OCI-LY7 (cell line): ENCODE data around the gene NEDD8. TPM values are rescaled to one million over a fixed set of nuclear protein-coding genes. Genes with fewer than 3 reads are reported as not detected.
A peak's percentile ranks its signal among the peaks of the same experiment; 100 is the strongest.

Experiments used
- BruUV-seq: library from RNA; stranded (reverse); fragments of 400-500 nt; replicated peaks from 2 replicates; lab custom pipeline; 2021; lab: Mats Ljungman, UMichigan
- CTCF ChIA-PET: fragments of 300-600 bp; sonication (Branson Sonifier 250); formaldehyde crosslinking; loops from one replicate; lab custom pipeline; 2022; ENCODE audit warnings: antibody characterized with exemption; ENCODE audit not compliant: unreplicated experiment; lab: Charles Lee
- POLR2A ChIA-PET: fragments of 300-600 bp; sonication (Branson Sonifier 250); formaldehyde crosslinking; loops from one replicate; lab custom pipeline; 2022; ENCODE audit warnings: antibody characterized with exemption; lab: Charles Lee
- DNase-seq: peaks from one replicate; pipeline ENCODE4 v3.0.0-alpha.2; 2015; ENCODE audit warnings: low spot score
- H2AFZ ChIP-seq: fragments of 200-600 bp; sonication (generic), shearing (Covaris generic); 2 replicates; pipeline ENCODE4 v1.6.1; 2014; ENCODE audit warnings: mild to moderate bottlenecking, antibody characterized with exemption, low read length, moderate library complexity
- H3K27ac ChIP-seq: fragments of 200-600 bp; sonication (generic); 2 replicates; pipeline ENCODE4 v1.5.1; 2014; ENCODE audit warnings: mixed run types, low read depth, mild to moderate bottlenecking, moderate library complexity, low read length, inconsistent platforms; ENCODE audit not compliant: poor library complexity, severe bottlenecking
- H3K36me3 ChIP-seq: fragments of 200-600 bp; sonication (generic); 2 replicates; pipeline ENCODE4 v1.6.1; 2014; ENCODE audit warnings: mild to moderate bottlenecking, antibody characterized with exemption, low read length, moderate library complexity, mixed read lengths; ENCODE audit not compliant: insufficient read depth
- H3K4me1 ChIP-seq: fragments of 200-600 bp; sonication (generic); 2 replicates; pipeline ENCODE4 v1.5.1; 2014; ENCODE audit warnings: mild to moderate bottlenecking, low read length; ENCODE audit not compliant: insufficient read depth, poor library complexity, severe bottlenecking
- H3K4me2 ChIP-seq: fragments of 200-600 bp; sonication (generic); 2 replicates; pipeline ENCODE4 v1.6.1; 2014; ENCODE audit warnings: mild to moderate bottlenecking, low read length
- H3K4me3 ChIP-seq: fragments of 200-600 bp; sonication (generic); 2 replicates; pipeline ENCODE4 v1.5.1; 2014; ENCODE audit warnings: mild to moderate bottlenecking, low read depth, low read length; ENCODE audit not compliant: poor library complexity, severe bottlenecking
- H3K79me2 ChIP-seq: fragments of 200-600 bp; sonication (generic); 2 replicates; pipeline ENCODE4 v1.6.1; 2016; ENCODE audit warnings: low read depth, mild to moderate bottlenecking, low read length, moderate library complexity, mixed read lengths; ENCODE audit not compliant: insufficient read depth
- H3K9me2 ChIP-seq: fragments of 200-600 bp; sonication (generic); 2 replicates; pipeline ENCODE4 v1.6.1; 2016; ENCODE audit warnings: mild to moderate bottlenecking, low read length, mixed read lengths; ENCODE audit not compliant: insufficient read depth
- H3K9me3 ChIP-seq: fragments of 200-600 bp; sonication (generic); 2 replicates; pipeline ENCODE4 v1.6.1; 2014; ENCODE audit warnings: mild to moderate bottlenecking, mixed run types, low read length, mixed read lengths
- H4K20me1 ChIP-seq: fragments of 200-600 bp; sonication (generic); 2 replicates; pipeline ENCODE4 v1.6.1; 2014; ENCODE audit warnings: mild to moderate bottlenecking, antibody characterized with exemption, low read length, moderate library complexity, mixed read lengths; ENCODE audit not compliant: insufficient read depth
- CTCF ChIP-seq: fragments of 200-600 bp; sonication (generic); conservative IDR thresholded peaks from 2 replicates; pipeline ENCODE4 v1.5.1; 2014; ENCODE audit warnings: mild to moderate bottlenecking, antibody characterized with exemption, low read length, moderate library complexity, mixed read lengths
- EZH2phosphoT487 ChIP-seq: fragments of 200-600 bp; sonication (generic); IDR thresholded peaks from 2 replicates; pipeline ENCODE4 v1.6.1; 2018; ENCODE audit warnings: low read depth, borderline replicate concordance, mild to moderate bottlenecking, mixed run types, antibody characterized with exemption, low read length, moderate library complexity, mixed read lengths
- intact Hi-C: fragments of 100-400 bp; cut with micrococcal nuclease; formaldehyde crosslinking; loops from one replicate; pipeline ENCODE4 v1.10.0; 2022; ENCODE audit not compliant: unreplicated experiment
- total RNA-seq, 2 experiments: library from RNA; depleted of rRNA in 1 of 2; stranded (reverse); fragments of >200 nt in 1 of 2; shearing (Covaris generic) in 1 of 2; gene quantifications; 2 replicates each; pipeline ENCODE4 v1.2.3, GENCODE V29; 2014 to 2022

The NEDD8 gene
- total RNA-seq, 2 experiments from 2014 or later: 167 to 174 TPM

- Histone ChIP-seq H4K20me1 (no peaks in the 10 kb centered on the region), H3K36me3 (peaks cover 58% of the 10 kb centered on the region), H2AFZ (peak within 1 kb of the TSS; percentile 19; the same call in 1 of the 2 replicates), H3K79me2 (peaks cover 11% of the 10 kb centered on the region; the same call in 1 of the 2 replicates), H3K9me2 (no peaks in the 10 kb centered on the region), H3K4me1 (peaks cover 16% of the 10 kb centered on the region), H3K27ac (peak within 1 kb of the TSS; percentile 26), H3K4me3 (peak within 1 kb of the TSS; percentile 85), H3K9me3 (no peaks in the 10 kb centered on the region), H3K4me2 (peak within 1 kb of the TSS; percentile 93)
- intact Hi-C loops: loop anchor here (2.0 kb wide), 3 partner anchors 28 to 54 kb away; partner anchors contain the start of genes EMC9, IRF9 and TINF2
- ChIA-PET CTCF (no interaction called here), POLR2A (interaction anchor here (0.6 to 0.8 kb wide), 2 partner anchors 27 to 41 kb away, joined by 3 read pairs; partner anchors contain the start of genes IRF9 and RNF31)
- no peak for TF ChIP-seq EZH2phosphoT487
- no peak for TF ChIP-seq CTCF
- no TSS peak for BruUV-seq
- peak; percentile 97 for DNase-seq
These were observed 43.7 kb downstream of the NEDD8 start, which contains the start of gene IPO4 for GRCh38 chr14:24188251-24189058. Gene IPO4 (minus strand): TSS chr14:24188816. CDS start chr14:24188787, 29 bp downstream.

GRCh38 chr14:24187539-24187915, 44.6 kb downstream of the NEDD8 start:
- Histone ChIP-seq H3K9me2 (no peaks in the 10 kb centered on the region), H3K27ac (no peak overlapping the region), H3K4me3 (peak overlapping the region; percentile 85), H2AFZ (no peak overlapping the region), H3K36me3 (peaks cover 61% of the 10 kb centered on the region), H4K20me1 (no peaks in the 10 kb centered on the region), H3K4me1 (peaks cover 16% of the 10 kb centered on the region), H3K4me2 (peak overlapping the region; percentile 93), H3K9me3 (no peaks in the 10 kb centered on the region), H3K79me2 (peaks cover 11% of the 10 kb centered on the region; the same call in 1 of the 2 replicates)
- CTCF ChIA-PET: no interaction called here
- intact Hi-C loops: no loop called here
- DNase-seq: no peak
- no peak for TF ChIP-seq EZH2phosphoT487
- TF ChIP-seq CTCF: no peak
- POLR2A ChIA-PET: no interaction called here
- BruUV-seq: no TSS peak
